HUDEP-2 (cell line): ENCODE measurements around the gene TEKT5.
"Not testable (repeated sequence)": the region's sequence is repeated elsewhere in the genome, so short reads cannot be mapped to it uniquely, and the experiment has no call there.

ENCODE experiments used
- DNase-seq, 76 experiments: peaks; one replicate each; lab custom pipeline; 2025; ENCODE audit not compliant: unreplicated experiment in 76 of 76; lab: John Stamatoyannopoulos, UW

Gene TEKT5

GRCh38 chr16:10694830-10695229, at the start of gene TEKT5:
Gene TEKT5 (minus strand): TSS chr16:10694930. CDS start chr16:10694873, 57 bp downstream.
- no peak for DNase-seq

- DNase-seq, result peak; percentile 44 to 99 (median 97)
These were observed 49.1 kb upstream of the TEKT5 start, which contains the start of gene NUBP1 for GRCh38 chr16:10743610-10744369. Gene NUBP1 (plus strand): TSS chr16:10743842. CDS start chr16:10743864, 22 bp downstream.

DNA sequence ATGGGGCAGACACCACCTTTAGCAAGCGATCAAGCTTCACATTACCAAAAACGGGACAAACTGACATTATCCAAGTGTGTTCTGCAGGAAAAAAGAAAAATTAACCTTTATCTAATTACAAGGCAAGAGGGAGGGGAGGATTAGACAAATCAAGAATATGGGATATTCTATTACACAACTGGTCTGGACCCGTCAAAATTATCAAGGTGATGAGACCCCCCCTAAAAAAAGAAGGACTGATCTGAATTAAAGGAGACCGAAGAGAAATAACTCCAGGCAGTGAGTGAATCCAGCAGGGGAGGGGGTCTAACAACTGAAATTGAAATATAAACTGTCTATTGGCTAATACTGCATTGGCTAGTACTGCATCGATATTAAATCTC, 48.5 kb upstream of the TEKT5 start:
- DNase-seq, result no peak

DNA sequence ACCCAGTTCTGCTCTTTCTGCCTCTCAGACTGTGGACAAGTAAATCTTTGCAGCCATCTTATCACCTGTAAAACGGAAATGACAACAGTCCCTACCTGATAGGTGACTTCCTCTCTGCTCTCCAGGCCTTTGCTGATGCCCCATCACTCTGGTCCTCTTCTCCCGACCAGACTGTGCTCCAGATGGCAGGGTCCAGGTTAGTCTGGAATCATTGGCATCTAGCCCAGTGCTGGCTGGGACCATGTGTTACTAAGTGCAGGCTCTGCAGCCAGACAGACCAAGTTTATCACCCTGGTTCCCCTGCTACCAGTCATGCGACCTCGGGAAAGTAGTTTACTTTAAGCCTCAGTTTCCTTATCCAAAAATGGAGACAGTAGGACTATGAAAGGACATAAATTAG, 47.1 kb upstream of the TEKT5 start:
- DNase-seq, result peak in 1 of 76 experiments; percentile 9

- DNase-seq, result not testable (repeated sequence)
These were observed 46.5 kb upstream of the TEKT5 start for GRCh38 chr16:10741249-10741648.

- no peak for DNase-seq
These were observed 46.1 kb upstream of the TEKT5 start for GRCh38 chr16:10740845-10741208.

- no peak for DNase-seq
These were observed 45.5 kb upstream of the TEKT5 start for GRCh38 chr16:10740000-10740844.

- peak in 54 of 76 experiments; percentile 2 to 67 (median 37) for DNase-seq
These were observed 43.7 kb upstream of the TEKT5 start for GRCh38 chr16:10738231-10739077.

GRCh38 chr16:10737068-10737625, 42.4 kb upstream of the TEKT5 start:
- peak in 61 of 76 experiments; percentile 2 to 71 (median 39) for DNase-seq

GRCh38 chr16:10731790-10732189, 37.1 kb upstream of the TEKT5 start:
- DNase-seq, result no peak

DNA sequence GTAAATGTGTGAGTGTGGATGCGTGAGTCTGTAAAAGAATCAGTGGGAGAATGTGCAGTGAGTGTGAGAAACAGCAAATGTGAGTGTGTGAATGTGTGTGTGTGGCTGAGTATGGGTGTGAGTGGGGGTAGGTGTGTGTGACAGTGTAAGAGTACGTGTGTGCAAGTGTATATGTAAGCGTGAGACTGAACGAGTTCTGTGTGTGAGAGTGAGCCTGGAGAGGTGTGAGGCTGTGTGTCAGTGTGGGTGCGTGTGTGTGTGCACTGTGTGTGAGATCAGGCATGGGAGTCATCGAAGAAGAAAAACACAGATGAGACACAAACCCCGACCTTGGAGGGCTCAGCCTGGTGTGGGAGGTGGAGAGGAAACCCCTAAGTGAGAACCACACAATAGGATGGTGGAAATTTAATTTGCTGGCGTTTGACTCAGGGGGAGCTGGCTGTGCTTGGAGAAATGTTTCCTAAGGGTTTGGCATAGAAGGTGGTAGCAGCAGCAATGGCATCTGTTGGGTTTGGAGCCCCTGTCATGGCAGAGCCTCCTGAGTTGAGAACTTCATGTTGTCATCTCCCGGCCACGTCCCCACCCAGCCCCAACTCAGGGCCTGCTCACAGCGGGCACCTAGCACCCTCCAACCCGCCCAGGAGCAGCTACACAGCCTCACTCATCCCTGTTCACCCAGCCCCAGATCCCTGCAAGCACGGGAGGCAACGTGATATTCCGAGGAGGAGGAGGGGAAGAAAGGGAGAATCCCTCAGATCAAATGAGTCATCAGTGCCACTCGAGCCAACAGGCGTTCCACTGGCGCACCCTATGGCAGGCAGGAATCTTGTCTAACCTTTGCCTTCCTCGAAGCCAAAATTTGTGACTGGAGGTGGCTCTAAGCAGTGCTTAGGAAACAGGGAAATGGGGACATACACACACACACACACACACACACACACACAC, 34.6 kb upstream of the TEKT5 start:
- no peak for DNase-seq

- DNase-seq, result no peak
These were observed 33.5 kb upstream of the TEKT5 start for GRCh38 chr16:10728003-10728887.

DNA sequence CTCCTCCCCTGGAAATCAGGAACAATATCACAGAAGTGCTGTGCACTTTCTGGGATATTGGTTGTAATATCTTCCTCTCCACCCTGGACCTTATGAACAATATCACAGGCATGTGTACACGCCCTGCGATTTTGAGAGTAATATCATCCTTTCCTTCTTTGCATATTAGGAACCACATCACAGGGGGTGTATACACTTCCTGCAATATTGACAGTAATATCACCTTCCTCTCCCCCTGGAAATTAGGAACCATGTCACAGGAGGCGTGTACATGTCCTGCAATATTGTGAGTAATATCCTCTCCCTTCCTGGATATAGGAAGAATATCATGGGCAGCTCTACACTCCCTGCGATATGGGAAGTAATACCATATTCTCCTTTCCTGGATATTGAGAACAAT, 14.2 kb upstream of the TEKT5 start:
- DNase-seq, result no peak

- DNase-seq, result no peak
These were observed 5.0 kb upstream of the TEKT5 start for GRCh38 chr16:10699756-10700155.

GRCh38 chr16:10694306-10694705, 424 bp downstream of the TEKT5 start:
- DNase-seq, result no peak

DNA sequence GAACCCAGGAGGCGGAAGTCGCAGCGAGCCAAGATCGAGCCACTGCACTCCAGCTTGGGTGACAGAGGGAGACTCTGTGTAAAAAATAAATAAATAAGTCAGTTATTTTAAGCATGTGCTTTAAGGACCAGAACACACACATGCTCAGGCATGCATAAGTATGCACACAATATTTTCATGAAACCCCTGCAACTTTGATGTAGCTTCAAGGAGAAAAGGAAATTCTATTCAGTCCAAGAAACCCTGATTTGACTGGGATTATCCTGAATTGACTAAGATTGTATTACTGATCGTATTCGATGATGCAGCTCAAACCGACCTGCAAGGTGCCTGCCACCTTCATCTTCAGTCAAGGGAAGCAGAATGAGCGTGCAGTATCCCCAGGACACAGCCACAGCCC, 841 bp downstream of the TEKT5 start:
- DNase-seq, result no peak

GRCh38 chr16:10692470-10692869, 2.3 kb downstream of the TEKT5 start:
- no peak for DNase-seq

- DNase-seq, result no peak
These were observed 6.0 kb downstream of the TEKT5 start for GRCh38 chr16:10688726-10689125.
